Measurements from ENCODE around the gene P3H2.

The P3H2 gene

DNA sequence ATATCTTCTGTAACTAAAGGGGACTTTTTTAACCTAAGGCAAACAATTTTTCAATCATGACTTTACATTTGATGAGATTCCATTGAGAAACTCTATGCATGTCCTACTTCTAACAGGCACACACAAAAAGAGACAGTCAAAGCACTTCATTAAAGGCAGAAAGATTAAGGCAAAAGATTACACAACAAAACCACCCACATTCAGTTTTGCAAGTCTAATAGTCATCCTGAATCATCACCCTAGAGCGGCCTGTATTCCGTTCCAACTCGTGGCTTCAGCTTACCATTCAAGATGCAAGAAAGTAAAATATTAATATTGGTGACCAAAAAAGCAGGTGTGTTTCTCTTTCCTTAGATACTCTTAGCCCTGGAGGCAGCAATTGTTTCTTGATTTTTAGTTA is 205.9 kb downstream of the P3H2 start:
- H3K4me1 Mint-ChIP-seq = no peaks in the 10 kb centered on the region
- no peaks in the 10 kb centered on the region for H3K9me3 Mint-ChIP-seq
- no peak for DNase-seq (ENCODE audit: low spot score in 2 of 2)
- H3K4me3 Mint-ChIP-seq = no peak overlapping the region
- peak; percentile 68 for ATAC-seq
- H3K36me3 Mint-ChIP-seq = no peaks in the 10 kb centered on the region
- H3K27ac Mint-ChIP-seq = no peak overlapping the region

DNA sequence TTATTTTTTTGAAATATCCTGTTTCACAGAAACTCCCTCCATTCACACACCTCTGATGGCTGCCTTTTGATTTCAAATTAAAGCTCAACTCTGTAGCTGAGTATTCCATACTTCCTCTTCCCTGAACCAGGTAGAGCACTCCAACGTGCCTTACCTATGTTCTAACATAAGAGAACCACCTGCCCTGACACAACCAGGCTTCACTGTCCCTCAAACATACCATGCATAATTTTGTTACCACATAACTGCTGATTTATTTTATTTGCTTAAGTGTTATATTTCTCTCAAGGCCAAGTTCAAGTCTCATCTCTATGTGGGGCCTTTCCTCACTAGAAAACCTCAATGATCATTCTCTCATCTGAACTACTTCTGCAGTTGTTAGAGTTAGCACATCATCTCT is 209.7 kb downstream of the P3H2 start:
- no peaks in the 10 kb centered on the region for H3K36me3 Mint-ChIP-seq
- H3K9me3 Mint-ChIP-seq = no peaks in the 10 kb centered on the region
- no peaks in the 10 kb centered on the region for H3K4me1 Mint-ChIP-seq

DNA sequence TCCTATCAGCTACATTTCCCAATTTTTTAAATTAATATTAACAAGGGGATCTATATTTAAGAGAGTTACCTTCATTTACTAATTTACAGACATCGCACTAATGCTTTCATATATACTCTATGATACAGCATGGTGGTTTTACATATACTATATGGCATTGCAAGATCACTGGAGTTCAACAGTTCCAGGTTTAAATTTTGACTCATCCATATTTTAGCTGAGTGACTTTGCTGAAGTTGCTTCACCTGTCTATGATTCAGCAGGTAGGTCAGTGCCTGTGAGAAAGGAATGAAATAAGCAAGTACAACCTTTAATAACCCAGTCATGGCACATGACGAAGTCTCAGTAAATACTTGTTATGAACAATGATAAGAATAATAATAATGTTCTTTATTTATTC is 211.1 kb downstream of the P3H2 start:
- H3K36me3 Mint-ChIP-seq = no peaks in the 10 kb centered on the region
- H3K4me1 Mint-ChIP-seq = no peaks in the 10 kb centered on the region
- no peaks in the 10 kb centered on the region for H3K9me3 Mint-ChIP-seq
- ATAC-seq (no peak), DNase-seq (ENCODE audit: low spot score in 2 of 2) (no peak)
- no peak overlapping the region for H3K27ac Mint-ChIP-seq
- no peak overlapping the region for H3K4me3 Mint-ChIP-seq

More for the DNA sequence above, 209.7 kb downstream of the P3H2 start:
- no peak for ATAC-seq
- Mint-ChIP-seq H3K4me3 (no peak overlapping the region), H3K27ac (no peak overlapping the region)
- no peak for DNase-seq (ENCODE audit: low spot score in 2 of 2)

DNA sequence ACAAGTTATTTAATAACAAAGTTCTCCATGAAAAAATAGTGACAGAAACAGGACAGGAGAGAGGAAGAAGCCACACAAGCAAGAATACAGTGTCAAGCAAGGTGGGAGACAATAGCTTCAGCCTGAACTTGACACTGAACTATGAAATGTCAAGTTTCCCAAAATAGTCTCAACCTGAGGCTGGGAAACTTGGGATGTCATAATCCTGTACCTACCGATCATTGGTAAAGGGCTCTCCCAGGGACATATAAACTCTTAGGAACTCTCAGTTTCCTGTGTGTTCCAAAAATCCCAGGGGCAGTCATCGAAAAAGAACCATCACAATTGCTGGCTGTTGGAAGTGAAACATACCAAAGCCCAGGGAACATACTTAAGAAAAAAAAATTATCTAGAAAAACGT is 211.6 kb downstream of the P3H2 start:
- no peaks in the 10 kb centered on the region for H3K4me1 Mint-ChIP-seq
- no peak for ATAC-seq

DNA sequence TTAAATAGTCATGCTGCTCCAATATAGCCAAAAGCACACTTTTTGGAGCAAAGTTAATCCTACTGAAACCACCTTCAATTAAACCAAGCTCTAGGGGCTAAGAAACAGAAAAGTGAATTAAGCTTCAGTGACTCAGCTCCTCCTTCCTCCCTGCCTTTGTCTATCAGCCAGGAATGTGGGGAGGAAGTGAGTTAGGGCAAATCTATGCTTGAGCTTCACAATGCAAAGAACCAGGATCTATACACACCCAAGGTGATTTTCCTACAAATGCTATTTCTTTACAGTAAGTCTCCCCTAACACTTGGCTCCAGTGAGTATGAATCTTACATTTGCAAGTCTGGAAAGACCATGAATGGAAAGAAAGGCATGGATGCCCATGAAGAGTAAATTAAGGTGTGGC is 212.1 kb downstream of the P3H2 start:
- H3K27ac Mint-ChIP-seq = no peak overlapping the region
- H3K4me1 Mint-ChIP-seq = no peaks in the 10 kb centered on the region
- ATAC-seq = no peak
- H3K4me3 Mint-ChIP-seq = no peak overlapping the region
- DNase-seq (ENCODE audit: low spot score in 2 of 2) = no peak
- H3K9me3 Mint-ChIP-seq = no peaks in the 10 kb centered on the region
- H3K36me3 Mint-ChIP-seq = no peaks in the 10 kb centered on the region

More for the DNA sequence above, 211.6 kb downstream of the P3H2 start:
- DNase-seq (ENCODE audit: low spot score in 2 of 2) = no peak
- H3K27ac Mint-ChIP-seq = no peak overlapping the region
- no peaks in the 10 kb centered on the region for H3K9me3 Mint-ChIP-seq
- no peak overlapping the region for H3K4me3 Mint-ChIP-seq
- no peaks in the 10 kb centered on the region for H3K36me3 Mint-ChIP-seq

DNA sequence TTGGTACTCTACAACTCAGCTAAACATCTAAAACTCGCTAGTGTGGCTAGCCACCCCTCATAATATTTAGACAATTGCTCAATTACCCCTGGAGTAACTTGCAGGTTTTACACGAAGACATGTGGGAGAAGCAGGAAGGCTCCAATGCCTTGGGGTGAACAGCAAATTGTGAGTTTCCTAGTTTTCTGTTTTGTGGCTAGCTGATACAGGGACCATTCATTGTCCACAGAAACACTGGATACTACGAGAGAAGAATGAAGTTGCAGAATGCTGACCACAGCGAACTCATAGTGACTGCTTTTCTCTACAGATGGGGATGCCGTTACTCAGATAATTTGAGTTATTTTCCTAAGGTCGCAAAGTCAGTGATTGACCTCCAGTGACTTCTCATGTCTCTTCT is 212.9 kb downstream of the P3H2 start:
- no peak for DNase-seq (ENCODE audit: low spot score in 2 of 2)
- H3K36me3 Mint-ChIP-seq = no peaks in the 10 kb centered on the region
- no peak overlapping the region for H3K27ac Mint-ChIP-seq
- ATAC-seq = no peak
- no peaks in the 10 kb centered on the region for H3K9me3 Mint-ChIP-seq
- no peak overlapping the region for H3K4me3 Mint-ChIP-seq
- H3K4me1 Mint-ChIP-seq = no peaks in the 10 kb centered on the region

Data from stimulated activated effector memory CD8-positive, alpha-beta T cell treated with anti-CD3 and anti-CD28 coated beads, Interleukin-12 subunit alpha, Interleukin-12 subunit beta, amount 100 ng/mL, for 72 hours (primary cell).